ENCODE measurements around the gene SRRM4. TPM values are rescaled to one million over a fixed set of nuclear protein-coding genes. Genes with fewer than 3 reads are reported as not detected.

SRRM4 gene
- polyA plus RNA-seq, 1 donor (not counting 4 experiments of a cell fraction or from before 2014, with no cell fraction given): not detected

- H3K4me1 ChIP-seq (ENCODE audit: control insufficient read depth, extremely low read depth, insufficient read depth, low read length): no peaks in the 10 kb centered on the region
- no peaks in the 10 kb centered on the region for H3K9me1 ChIP-seq (ENCODE audit: control insufficient read depth, extremely low read depth, insufficient read depth, low read length)
- H3K36me3 ChIP-seq (ENCODE audit: control insufficient read depth in 2 of 2, extremely low read depth in 1 of 2, insufficient read depth in 2 of 2, low read length in 2 of 2): no peaks in the 10 kb centered on the region
- H4K20me1 ChIP-seq (ENCODE audit: control insufficient read depth, extremely low read depth, insufficient read depth, low read length): no peaks in the 10 kb centered on the region
- no peak overlapping the region for H3K4me3 ChIP-seq (ENCODE audit: control insufficient read depth in 2 of 3, extremely low read depth in 1 of 3, insufficient read depth in 2 of 3, low read depth in 1 of 3, low read length in 3 of 3)
- no peak overlapping the region for H3K27ac ChIP-seq (ENCODE audit: control insufficient read depth, insufficient read depth, low read length)
- H3K27me3 ChIP-seq (ENCODE audit: control insufficient read depth, extremely low read depth, insufficient read depth, low read length): peaks cover 13% of the 10 kb centered on the region
- no peaks in the 10 kb centered on the region for H3K79me2 ChIP-seq (ENCODE audit: control insufficient read depth, insufficient read depth, low read length)
- DNase-seq (ENCODE audit: low read depth, low spot score): no peak
- dilution Hi-C loops (cut with MboI; ENCODE audit: extremely low pct_ligation_motif_present, low sequenced_read_pairs): no loop called here
- no peak overlapping the region for H3K9ac ChIP-seq (ENCODE audit: control insufficient read depth, extremely low read depth, insufficient read depth, low read length)
- no peaks in the 10 kb centered on the region for H3K9me3 ChIP-seq (ENCODE audit: control insufficient read depth, low read depth, low read length)
- no peak for TF ChIP-seq EZH2 (IDR thresholded peaks at IDR 0.05; ENCODE audit: low read length)
- no peak for TF ChIP-seq CTCF (optimal IDR thresholded peaks at IDR 0.05 in 1 of 3, IDR thresholded peaks at IDR 0.05 in 1 of 3, conservative IDR thresholded peaks at IDR 0.05 in 1 of 3; ENCODE audit: extremely low read depth in 1 of 3, insufficient read depth in 2 of 3, low read length in 3 of 3)
- no peak for FAIRE-seq
- H2AFZ ChIP-seq (ENCODE audit: control insufficient read depth, low read length): no peak overlapping the region
- H3K4me2 ChIP-seq (ENCODE audit: control insufficient read depth, extremely low read depth, insufficient read depth, low read depth, low read length): no peak overlapping the region
These were observed 4.7 kb downstream of the SRRM4 start for GRCh38 chr12:118986050-118986449.

GRCh38 chr12:118999107-118999506 lies 17.8 kb downstream of the SRRM4 start:
- dilution Hi-C loops (cut with MboI; ENCODE audit: extremely low pct_ligation_motif_present, low sequenced_read_pairs): no loop called here
- no peaks in the 10 kb centered on the region for H3K36me3 ChIP-seq (ENCODE audit: control insufficient read depth in 2 of 2, extremely low read depth in 1 of 2, insufficient read depth in 2 of 2, low read length in 2 of 2)
- DNase-seq (ENCODE audit: low read depth, low spot score) (no peak), FAIRE-seq (no peak)
- H3K9me3 ChIP-seq (ENCODE audit: control insufficient read depth, low read depth, low read length): no peaks in the 10 kb centered on the region
- H3K4me1 ChIP-seq (ENCODE audit: control insufficient read depth, extremely low read depth, insufficient read depth, low read length): no peaks in the 10 kb centered on the region
- H3K9me1 ChIP-seq (ENCODE audit: control insufficient read depth, extremely low read depth, insufficient read depth, low read length): no peaks in the 10 kb centered on the region
- H3K79me2 ChIP-seq (ENCODE audit: control insufficient read depth, insufficient read depth, low read length): no peaks in the 10 kb centered on the region
- no peaks in the 10 kb centered on the region for H3K27me3 ChIP-seq (ENCODE audit: control insufficient read depth, extremely low read depth, insufficient read depth, low read length)
- H3K4me3 ChIP-seq (ENCODE audit: control insufficient read depth in 2 of 3, extremely low read depth in 1 of 3, insufficient read depth in 2 of 3, low read depth in 1 of 3, low read length in 3 of 3): no peak overlapping the region
- no peaks in the 10 kb centered on the region for H4K20me1 ChIP-seq (ENCODE audit: control insufficient read depth, extremely low read depth, insufficient read depth, low read length)
- no peak overlapping the region for H3K9ac ChIP-seq (ENCODE audit: control insufficient read depth, extremely low read depth, insufficient read depth, low read length)
- H3K27ac ChIP-seq (ENCODE audit: control insufficient read depth, insufficient read depth, low read length): no peak overlapping the region
- H3K4me2 ChIP-seq (ENCODE audit: control insufficient read depth, extremely low read depth, insufficient read depth, low read depth, low read length): no peak overlapping the region
- TF ChIP-seq CTCF (optimal IDR thresholded peaks at IDR 0.05 in 1 of 3, IDR thresholded peaks at IDR 0.05 in 1 of 3, conservative IDR thresholded peaks at IDR 0.05 in 1 of 3; ENCODE audit: extremely low read depth in 1 of 3, insufficient read depth in 2 of 3, low read length in 3 of 3): no peak
- TF ChIP-seq EZH2 (IDR thresholded peaks at IDR 0.05; ENCODE audit: low read length): no peak
- H2AFZ ChIP-seq (ENCODE audit: control insufficient read depth, low read length): no peak overlapping the region

All from keratinocyte (primary cell).